ENCODE data around the gene CAPRIN2. TPM values are rescaled to one million over a fixed set of nuclear protein-coding genes. Genes with fewer than 3 reads are reported as not detected.

CAPRIN2 gene
- total and polyA plus RNA-seq, 2 of the 8 experiments (the other 6 are each of a cell fraction or from before 2014, with no cell fraction given) = 24.8 to 52.0 TPM

GRCh38 chr12:30698346-30698745 is 56.4 kb downstream of the CAPRIN2 start:
- CTCF ChIA-PET (ENCODE audit: partially characterized antibody) = interaction anchor here (1.9 kb wide), 1 partner anchor 149 kb away, joined by 7 read pairs; no protein-coding TSS in a partner anchor
- Histone ChIP-seq H3K79me2 (ENCODE audit: control insufficient read depth in 1 of 2, insufficient read depth in 2 of 2, low read length in 2 of 2) (peaks cover 0 to 14% of the 10 kb centered on the region in 2 experiments; a peak in 2 of 4 replicates), H2BK15ac (ENCODE audit: low read length) (no peak overlapping the region), H3K79me1 (ENCODE audit: low read depth, low read length) (peaks cover 6% of the 10 kb centered on the region; the same call in 1 of the 2 replicates), H3K56ac (replicated peaks; ENCODE audit: insufficient read length, low read depth, low read length) (no peak overlapping the region), H3K14ac (ENCODE audit: insufficient read length) (no peak overlapping the region), H3K4ac (replicated peaks; ENCODE audit: insufficient read length, low read depth, low read length) (no peak overlapping the region), H3K23ac (ENCODE audit: insufficient read length) (no peak overlapping the region), H4K5ac (ENCODE audit: insufficient read length, low read depth, low read length) (no peak overlapping the region), H3K27me3 (replicated peaks in 1 of 4; ENCODE audit: control insufficient read depth in 3 of 4, extremely low read depth in 1 of 4, insufficient read depth in 3 of 4, low read length in 3 of 4) (no peaks in the 10 kb centered on the region), H4K91ac (replicated peaks; ENCODE audit: insufficient read length, low read length) (no peak overlapping the region), H3K9me3 (ENCODE audit: insufficient read depth in 2 of 2, low read depth in 1 of 2, low read length in 1 of 2) (no peaks in the 10 kb centered on the region), H3K27ac (ENCODE audit: low read depth, low read length) (no peak overlapping the region), H3K18ac (ENCODE audit: extremely low read depth, low read length) (no peak overlapping the region), H3K4me2 (ENCODE audit: insufficient read depth in 1 of 2, low read depth in 2 of 2, low read length in 2 of 2) (no peak overlapping the region), H2AK5ac (ENCODE audit: low read depth, low read length) (no peak overlapping the region), H2AFZ (ENCODE audit: low read length) (no peak overlapping the region), H3K23me2 (ENCODE audit: low read depth, low read length) (peaks cover 15% of the 10 kb centered on the region), H4K8ac (ENCODE audit: extremely low read depth, insufficient read depth, low read length) (no peak overlapping the region), H2BK12ac (ENCODE audit: low read depth, low read length) (no peak overlapping the region), H2BK120ac (replicated peaks; ENCODE audit: low read depth, low read length) (no peak overlapping the region), H3K4me3 (ENCODE audit: extremely low read depth in 1 of 4, insufficient read depth in 2 of 4, low read depth in 3 of 4, low read length in 4 of 4) (no peak overlapping the region), H3K9ac (replicated peaks in 1 of 4; ENCODE audit: extremely low read depth in 1 of 4, low read depth in 3 of 4, low read length in 3 of 4) (no peak overlapping the region), H3K36me3 (ENCODE audit: control insufficient read depth in 2 of 4, insufficient read depth in 4 of 4, low read length in 3 of 4) (no peaks in the 10 kb centered on the region), H2BK5ac (ENCODE audit: low read depth, low read length) (no peak overlapping the region), H2BK20ac (ENCODE audit: low read length) (no peak overlapping the region), H4K20me1 (replicated peaks in 1 of 2; ENCODE audit: control insufficient read depth in 1 of 2, insufficient read depth in 2 of 2, low read length in 2 of 2) (peaks cover 0 to 7% of the 10 kb centered on the region in 2 experiments), H3K4me1 (replicated peaks in 1 of 4; ENCODE audit: control insufficient read depth in 3 of 4, insufficient read depth in 4 of 4, low read length in 3 of 4) (peaks cover 0 to 4% (median 2%) of the 10 kb centered on the region in 4 experiments; a peak in 3 of 7 replicates)
- 95% methylated on average over 12 of the region's 12 CpGs; no CpG with 5 or more reads in 1 of the 2 experiments for WGBS, 2 experiments (ENCODE audit: extremely low coverage in 1 of 2, insufficient coverage in 1 of 2, insufficient read length in 1 of 2, insufficient replicate concordance in 2 of 2, low coverage in 1 of 2, low lambda C conversion rate in 2 of 2, missing lambda C conversion rate in 1 of 2)
- POLR2A ChIA-PET (ENCODE audit: partially characterized antibody) = interaction anchor here (4.0 kb wide), 1 partner anchor 98 kb away, joined by 12 read pairs; no protein-coding TSS in a partner anchor
- no peak for DNase-seq (ENCODE audit: low read depth in 1 of 2, low spot score in 2 of 2)
- TF ChIP-seq SIX5 (IDR thresholded peaks at IDR 0.05; ENCODE audit: low read depth, low read length) (no peak), KDM1A (IDR thresholded peaks at IDR 0.05; ENCODE audit: borderline replicate concordance, low read length) (no peak), CEBPB (IDR thresholded peaks at IDR 0.05; ENCODE audit: low read depth, low read length) (no peak), CREB1 (IDR thresholded peaks at IDR 0.05) (no peak), SAP30 (IDR thresholded peaks at IDR 0.05; ENCODE audit: insufficient read depth, insufficient replicate concordance, low read length) (no peak), USF2 (IDR thresholded peaks at IDR 0.05; ENCODE audit: low read length) (no peak), EZH2 (IDR thresholded peaks at IDR 0.05; ENCODE audit: low read depth, low read length, severe bottlenecking) (no peak), ASH2L (IDR thresholded peaks at IDR 0.05; ENCODE audit: low read length) (no peak), MAX (IDR thresholded peaks at IDR 0.05) (no peak), PHF8 (conservative IDR thresholded peaks at IDR 0.05; ENCODE audit: low read depth, low read length) (no peak)
- FAIRE-seq = no peak

All from H1 (cell line).